NCI-H2081 (cell line): Measurements from ENCODE around the gene COL20A1.

ENCODE experiments used
- DNase-seq, 2 experiments: peaks; one replicate each; lab custom pipeline; 2025; lab: John Stamatoyannopoulos, UW

COL20A1 gene

DNA sequence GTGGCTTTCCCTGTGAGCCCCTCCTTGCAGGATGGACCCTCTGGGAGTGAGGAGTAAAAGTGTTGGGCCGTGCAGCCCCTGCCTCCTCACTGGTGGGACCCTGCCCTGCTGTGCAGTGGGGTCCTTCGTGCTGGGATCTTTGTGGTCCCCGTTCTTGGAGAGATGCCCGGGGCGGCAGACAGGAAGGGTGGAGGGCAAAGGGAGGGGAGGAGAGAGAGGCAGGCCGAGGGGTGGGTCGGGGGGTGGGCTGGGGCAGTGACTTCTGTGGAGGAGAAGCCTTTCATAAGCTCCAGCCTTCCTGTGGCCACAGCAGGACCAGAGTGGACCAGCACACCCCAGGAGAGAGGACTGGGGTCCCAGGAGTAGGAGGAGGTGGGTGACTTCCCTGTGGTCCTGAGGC is at the start of gene COL20A1:
COL20A1 (plus strand) TSS at position 283 of the 400 bp plus-strand sequence. CDS start 1,922 bp downstream, outside the sequence.
- no peak for DNase-seq

DNA sequence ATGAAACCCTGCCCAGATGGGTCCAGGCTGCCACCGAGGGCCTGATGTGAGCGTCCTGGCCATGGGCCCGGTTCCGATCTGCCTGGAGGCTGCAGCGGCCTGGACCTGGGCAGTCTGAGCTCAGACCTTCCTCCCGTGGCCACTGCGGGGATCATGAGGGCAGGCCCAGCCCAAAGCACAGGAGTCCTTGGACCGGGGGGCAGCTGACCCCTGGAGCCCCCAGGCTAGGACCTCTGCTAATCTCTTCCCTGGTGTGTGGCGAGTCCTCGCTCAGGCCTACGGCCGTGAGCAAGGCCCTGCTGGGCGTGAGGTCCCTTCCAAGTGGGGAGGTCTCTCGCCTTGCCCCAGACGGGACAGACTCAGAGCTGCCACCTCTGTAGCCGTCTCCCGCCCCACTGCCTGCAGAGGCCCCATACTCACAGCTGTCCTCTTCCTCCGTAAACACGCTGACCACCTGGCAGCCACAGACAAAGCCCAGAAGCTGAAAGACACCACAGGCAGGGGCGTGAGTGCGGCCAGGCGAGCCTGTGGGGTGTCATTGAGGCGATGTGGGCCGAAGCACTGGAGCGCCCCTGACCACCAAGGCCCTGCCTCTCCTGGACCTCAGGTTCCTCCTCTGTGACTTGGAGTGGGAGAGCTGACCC is 49.3 kb upstream of the COL20A1 start:
- no peak for DNase-seq

DNA sequence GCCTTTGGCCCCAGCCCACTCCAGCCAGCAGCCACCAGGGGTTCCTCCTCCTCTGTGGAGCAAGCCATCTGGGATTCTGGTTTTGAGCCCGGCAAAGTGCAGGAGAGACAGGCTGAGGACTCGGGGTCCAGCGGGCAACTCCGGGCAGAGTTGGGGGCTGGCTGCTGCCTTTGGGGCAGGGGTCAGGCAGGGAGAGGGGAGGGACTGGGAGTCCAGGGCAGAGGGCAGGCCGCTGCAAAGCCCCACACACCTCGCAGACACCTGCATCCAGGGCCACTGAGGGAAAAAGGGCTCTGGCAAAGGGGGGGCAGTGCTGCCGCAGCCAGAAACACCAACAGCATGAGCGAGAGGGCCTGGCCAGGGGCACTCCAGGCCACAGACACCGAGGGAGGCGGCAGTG is 48.5 kb upstream of the COL20A1 start:
- no peak for DNase-seq

DNA sequence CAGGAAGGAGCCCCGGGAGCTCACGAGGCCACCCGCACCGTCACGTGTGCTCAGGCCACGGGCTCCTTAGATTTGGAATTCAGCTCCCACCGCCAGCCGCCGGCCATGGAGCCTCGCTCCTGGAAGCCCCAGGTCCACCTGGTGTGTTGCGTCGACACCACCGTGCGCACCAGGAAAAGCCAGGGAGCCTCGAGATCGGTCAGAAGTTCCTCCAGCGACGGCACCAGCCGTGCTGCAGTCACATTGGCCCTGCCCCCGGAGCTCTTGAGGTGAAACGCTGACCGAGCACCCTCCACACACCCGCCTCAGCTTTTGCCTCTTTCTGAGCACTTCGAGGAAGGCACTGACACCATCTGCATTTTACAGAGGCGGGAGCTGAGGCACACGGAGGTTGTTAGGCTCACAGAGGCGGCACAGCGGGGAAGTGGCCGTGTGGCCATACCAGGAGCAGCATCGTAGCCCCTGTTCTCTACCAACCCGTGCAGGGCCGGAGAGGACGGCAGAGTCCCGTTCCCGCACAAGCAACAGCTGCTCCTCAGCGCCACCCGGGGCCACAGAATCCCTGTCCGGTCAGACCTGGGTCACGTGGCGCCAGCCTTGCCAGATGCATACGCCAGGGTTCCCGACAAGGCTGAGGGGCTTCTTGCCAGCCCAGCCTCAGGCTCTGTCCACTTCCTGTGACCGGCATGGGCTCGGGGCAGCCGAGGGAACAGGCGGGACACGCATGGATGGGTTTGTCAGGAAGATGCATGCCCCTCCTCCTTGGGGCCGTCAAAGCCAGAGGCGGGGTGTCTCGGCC is 46.3 kb upstream of the COL20A1 start:
- DNase-seq: no peak

DNA sequence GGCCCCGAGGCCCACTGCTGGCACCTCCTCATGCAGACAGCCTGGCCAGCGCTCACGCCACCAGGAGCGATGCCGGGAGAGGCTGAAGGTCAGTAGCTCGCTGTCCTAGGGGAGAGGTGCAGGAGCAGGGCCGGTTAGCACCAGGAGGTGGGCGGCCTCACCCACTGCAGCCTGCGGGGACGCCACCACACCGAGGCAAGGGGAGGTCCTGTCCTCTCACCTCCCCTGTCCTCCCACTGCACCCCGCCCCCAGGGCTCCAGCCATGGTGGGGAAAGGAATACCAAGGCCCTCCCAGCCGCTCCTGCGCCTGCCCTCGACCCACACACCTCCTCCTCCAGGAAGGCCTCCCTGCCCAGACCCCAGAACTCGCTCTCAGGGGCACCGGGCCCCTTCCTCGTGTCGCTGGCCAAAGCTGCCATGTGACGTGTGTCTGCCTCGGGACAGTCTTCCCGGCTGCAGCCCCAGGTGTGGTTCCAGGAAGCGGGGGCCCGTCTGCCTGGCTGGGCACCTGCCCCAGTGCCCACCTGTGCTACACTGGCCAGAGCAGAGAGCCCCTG is 45.2 kb upstream of the COL20A1 start:
- DNase-seq: no peak

DNA sequence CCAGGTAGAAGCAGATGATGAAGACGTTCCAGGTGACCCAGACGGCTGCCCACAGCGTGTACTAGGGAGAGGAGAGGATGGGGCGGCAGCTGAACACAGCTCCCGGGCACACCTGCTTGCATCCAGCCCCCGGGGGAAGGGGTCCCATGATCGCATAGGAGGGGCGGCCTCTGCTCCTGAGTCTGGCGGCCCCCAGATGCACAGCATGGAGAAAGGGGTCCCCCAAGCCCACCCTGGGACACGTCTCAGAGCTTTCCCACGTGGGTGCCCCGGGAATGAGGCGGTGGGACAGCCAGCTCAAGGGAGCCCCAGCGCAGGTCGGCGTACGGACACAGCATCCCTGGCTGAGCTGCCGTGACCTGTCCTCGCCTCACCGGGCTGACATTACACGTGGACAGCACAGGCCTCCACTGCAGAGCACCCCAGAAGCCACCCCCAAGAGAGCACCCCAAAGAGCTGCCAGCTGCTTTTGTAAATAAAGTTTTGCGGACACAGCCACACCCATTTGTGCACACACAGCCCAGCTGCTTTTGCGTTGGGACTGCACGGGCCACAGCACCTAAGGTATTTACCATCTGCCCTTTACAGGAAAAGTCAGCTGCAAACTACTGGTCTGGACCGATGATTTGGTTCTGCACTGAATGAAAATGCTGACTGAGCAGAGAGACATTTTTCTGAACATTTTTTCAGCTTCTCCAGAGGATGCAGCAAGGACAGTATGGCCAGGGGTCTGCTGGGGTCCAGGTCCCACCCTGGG is 44.0 kb upstream of the COL20A1 start:
- DNase-seq: no peak

DNA sequence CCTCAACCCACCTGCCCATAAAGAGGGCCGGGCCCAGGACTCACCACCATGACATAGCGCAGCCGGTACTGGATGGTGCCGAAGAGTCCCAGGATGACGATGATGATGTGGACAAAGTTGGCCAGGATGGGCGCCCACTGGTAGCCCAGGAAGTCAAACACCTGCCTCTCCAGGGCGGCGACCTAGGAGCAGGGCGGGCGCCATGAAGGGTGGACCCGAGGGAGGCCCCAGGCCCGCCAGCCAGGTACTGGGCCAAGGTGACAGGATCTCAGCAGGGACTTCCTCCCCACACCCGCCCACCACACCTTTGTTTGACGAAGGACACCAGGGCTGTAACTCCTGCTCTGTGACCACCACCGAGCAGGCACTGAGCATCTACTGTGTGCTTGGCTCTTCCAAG is 43.1 kb upstream of the COL20A1 start:
- DNase-seq: no peak

DNA sequence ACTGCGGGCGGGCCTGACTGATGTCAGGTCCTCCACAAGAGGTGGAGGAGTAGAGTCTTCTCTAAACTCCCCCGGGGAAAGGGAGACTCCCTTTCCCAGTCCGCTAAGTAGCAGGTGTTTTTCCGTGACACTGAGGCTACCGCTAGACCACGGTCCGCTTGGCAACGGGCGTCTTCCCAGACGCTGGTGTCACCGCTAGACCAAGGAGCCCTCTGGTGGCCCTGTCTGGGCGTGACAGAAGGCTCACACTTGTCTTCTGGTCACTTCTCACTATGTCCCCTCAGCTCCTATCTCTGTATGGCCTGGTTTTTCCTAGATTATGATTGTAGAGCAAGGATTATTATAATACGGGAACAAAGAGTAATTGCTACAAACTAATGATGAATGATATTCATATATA is 41.6 kb upstream of the COL20A1 start:
- peak in 1 of 2 experiments; percentile 14 for DNase-seq

DNA sequence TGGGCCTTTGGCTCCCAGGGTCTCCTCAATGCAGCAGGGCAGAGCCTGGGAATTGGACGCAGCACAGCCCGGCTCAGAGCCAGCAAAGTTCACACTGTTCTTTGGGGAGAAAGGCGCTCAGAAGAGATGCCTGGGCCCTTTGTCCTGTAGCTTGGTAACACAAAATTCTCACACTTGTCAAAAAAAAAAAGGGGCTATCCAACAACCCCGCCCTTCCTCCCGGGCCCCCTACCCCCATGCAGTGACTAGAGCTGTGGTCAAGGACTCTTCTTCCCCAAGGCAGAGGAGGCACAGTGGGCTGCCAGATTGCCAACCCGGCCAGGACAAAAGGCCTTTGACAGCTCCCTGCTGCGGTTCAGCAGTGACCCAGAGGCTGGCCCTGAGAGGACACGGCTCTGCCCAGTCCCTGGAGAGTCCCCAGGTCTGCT is 40.7 kb upstream of the COL20A1 start:
- no peak for DNase-seq

DNA sequence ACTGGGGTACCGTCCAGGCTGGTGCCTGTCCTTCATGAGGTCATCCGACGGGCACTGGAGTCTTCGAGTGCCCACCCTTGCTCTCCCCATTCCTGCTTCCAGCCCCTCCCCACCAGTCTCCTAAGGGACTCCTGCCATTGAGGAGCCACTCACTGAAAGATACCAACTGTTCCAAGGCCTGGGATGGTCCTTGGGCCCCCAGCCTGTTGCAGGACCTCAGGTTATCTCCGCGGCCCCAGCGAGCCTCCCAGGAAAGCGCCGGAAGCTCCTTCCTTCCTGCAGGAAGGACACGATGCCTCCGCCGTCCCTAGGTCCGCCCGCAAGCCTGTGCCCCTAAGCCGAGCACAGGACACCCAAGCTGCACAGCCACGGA is 39.9 kb upstream of the COL20A1 start:
- no peak for DNase-seq

DNA sequence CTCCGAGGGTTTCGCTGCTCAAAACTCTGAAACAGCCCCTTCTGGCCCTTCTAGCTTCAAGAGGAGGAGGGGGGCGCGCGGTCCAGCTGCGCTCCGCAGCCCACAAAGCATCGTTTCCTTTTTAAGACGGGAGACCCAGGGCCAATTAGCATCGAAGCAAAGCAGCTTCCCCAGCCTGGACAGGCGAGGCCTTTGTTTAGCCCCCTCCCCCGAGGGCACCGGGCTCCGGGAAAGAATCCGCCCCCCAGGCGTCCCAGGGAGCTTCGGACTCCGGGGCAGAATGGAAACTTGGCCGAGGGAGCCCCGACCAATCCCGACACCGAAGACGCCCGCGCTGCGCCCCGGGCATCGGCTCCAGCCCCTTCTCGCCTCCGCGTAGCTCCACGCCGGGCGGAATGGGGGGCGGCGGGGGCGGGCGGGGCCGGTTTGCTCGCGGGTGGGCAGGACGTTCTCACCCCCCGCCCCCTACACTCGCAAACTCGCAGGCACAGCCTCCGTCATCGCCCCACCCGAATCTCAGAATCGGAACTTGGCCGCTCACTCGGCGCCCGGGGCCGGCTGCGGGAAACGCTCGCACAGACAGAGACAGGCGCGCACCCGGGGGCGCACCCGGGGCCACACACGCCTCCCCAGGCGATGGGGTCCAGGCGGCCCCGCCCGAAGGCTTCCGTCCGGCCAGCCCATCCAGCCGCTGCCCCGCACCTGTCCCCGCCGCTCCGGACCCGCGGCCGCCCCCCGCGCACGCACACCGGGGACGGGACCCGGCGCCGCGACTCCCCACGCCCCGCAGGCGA is 39.4 kb upstream of the COL20A1 start:
- DNase-seq: no peak

DNA sequence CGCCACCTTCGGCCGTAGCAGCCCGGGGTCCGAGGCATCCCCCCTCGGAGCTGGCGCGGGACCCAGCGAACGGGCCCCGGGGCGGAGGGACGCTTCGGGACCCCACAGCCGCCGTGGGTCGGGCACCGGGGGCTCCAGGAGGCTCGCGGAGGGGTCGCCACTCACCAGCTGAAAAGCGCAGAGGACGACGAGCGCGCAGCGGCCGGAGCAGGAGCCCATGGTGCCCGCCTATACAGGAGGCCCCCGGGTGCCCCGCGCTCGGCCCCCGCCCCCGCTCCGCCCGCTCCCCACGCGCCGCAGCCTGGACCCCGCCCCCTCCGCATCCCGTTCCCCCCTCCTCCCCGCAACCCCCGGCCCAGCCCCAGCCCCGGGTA is 38.8 kb upstream of the COL20A1 start, which contains the start of gene NKAIN4:
NKAIN4 (minus strand) TSS at position 232 of the 374 bp plus-strand sequence; CDS start at position 219, 13 bp downstream.
- DNase-seq: no peak

DNA sequence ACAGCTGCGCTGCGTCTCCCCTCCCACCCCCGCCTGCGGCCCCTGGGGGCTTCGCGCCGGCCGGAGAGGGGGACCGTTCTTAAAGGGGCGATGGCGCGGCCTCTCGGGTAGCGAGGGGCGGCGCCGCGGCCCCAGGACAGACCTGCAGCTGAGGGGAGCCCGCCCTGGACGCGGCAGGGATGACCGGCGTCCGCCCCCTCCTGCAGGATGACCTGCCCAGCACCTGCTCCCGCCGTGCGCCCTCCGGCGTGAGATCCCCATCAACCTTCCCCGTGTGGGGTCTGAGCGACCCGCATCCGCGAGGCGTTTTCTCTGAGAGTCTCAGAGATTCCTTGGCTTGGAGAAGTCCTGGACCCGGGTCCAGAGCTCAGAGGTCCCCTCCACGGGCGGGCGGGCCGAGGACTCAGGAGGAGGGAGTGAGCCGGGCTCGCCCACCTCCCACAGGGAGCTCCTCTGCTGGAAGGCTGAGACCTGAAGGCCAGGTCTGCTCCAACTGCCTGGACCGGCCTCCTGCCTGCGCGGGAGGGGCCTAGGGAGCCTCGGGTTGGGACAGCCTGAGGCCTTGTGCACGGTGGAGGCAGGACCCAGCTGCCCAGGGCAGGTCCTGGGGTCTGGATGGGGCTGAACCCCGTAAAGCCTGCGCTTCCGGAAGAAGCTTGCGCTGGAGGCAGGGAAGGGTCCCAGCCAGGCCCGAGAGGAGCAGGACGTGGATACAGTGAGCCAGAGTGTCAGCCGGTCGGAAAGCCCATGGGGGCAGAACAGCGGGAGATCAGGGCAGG is 38.2 kb upstream of the COL20A1 start:
- DNase-seq: no peak

DNA sequence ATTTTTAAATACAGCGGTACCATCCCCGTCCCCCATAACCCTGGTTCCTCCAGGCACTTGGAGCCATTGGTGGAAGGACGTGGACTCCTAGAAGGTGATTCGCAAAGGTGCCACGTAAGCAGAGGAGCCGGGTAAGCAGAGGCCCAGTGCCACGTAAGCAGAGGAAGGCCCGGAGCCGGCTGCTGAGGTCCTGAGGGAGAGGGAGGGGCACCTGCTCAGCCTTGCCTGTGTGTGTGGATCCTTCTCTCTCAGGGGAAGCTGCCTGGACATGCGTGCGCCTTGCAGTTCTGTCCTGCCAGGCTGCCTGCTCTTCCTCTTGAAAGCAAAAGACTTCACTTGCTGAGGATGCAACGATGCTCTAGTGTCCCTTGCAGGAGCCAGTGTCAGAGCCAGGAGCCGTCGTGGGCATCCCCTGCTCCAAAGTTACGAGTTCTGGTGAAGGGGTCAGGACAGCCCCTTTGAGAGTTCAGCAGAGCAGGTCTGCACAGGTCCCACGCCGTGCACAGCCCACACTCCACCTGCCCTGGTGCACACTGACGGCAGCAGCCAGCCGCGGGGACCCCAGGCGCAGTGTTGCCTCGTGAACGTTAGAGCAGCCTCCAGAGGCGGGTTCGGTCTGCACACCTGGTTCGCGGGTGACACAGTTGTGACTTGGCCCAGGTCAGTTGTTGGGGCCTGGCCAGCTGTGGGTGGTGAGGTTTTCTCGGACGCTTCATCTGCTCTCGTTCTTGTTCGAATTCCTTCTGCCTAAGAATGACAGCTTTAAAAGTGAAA is 36.9 kb upstream of the COL20A1 start:
- DNase-seq: no peak

DNA sequence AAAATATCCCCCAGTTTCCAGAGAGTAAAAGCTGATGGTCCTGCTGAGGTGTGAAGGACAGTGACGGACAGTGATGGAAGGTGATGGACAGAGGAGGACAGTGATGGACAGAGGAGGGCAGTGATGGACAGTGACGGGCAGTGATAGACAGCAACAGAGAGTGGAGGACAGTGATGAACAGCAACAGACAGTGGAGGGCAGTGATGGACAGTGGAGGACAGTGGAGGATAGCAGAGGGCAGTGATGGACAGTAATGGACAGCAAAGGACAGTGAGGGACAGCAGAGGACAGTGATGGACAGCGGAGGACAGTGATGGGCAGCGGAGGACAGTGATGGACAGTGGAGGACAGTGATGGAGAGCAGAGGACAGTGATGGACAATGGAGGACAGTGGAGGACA is 36.0 kb upstream of the COL20A1 start:
- DNase-seq: no peak

DNA sequence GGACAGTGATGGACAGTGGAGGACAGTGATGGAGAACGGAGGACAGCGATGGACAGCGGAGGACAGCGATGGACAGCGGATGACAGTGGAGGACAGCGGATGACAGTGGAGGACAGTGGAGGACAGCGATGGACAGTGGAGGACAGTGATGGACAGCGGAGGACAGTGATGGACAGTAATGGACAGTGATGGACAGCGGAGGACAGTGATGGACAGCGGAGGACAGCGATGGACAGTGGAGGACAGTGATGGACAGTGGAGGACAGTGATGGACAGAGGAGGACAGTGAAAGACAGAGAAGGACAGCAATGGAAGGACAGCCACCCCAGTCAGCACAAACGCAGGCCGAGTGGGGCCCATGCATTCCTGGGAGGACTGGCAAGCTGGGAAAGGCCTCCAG is 35.4 kb upstream of the COL20A1 start:
- DNase-seq: no peak

DNA sequence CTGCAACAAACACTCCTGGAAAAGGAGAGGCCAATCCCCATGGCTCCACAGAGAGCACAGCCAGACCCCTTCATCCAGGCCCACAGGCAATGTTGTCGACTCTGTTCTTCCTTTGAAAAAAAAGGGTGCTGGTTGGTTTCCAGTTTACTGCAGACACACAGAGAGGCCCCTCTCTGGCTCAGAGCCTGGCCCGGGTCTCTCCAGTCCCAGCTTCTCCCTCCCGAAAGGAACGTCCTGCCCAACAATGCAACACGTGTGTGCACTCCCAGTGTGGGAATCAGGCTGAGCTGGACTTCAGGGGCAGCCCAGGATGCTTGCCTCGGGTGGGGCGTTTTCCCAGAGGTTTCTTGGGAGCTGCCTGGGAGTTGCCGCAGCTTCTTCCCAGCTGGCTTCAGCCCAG is 34.2 kb upstream of the COL20A1 start:
- DNase-seq: no peak

DNA sequence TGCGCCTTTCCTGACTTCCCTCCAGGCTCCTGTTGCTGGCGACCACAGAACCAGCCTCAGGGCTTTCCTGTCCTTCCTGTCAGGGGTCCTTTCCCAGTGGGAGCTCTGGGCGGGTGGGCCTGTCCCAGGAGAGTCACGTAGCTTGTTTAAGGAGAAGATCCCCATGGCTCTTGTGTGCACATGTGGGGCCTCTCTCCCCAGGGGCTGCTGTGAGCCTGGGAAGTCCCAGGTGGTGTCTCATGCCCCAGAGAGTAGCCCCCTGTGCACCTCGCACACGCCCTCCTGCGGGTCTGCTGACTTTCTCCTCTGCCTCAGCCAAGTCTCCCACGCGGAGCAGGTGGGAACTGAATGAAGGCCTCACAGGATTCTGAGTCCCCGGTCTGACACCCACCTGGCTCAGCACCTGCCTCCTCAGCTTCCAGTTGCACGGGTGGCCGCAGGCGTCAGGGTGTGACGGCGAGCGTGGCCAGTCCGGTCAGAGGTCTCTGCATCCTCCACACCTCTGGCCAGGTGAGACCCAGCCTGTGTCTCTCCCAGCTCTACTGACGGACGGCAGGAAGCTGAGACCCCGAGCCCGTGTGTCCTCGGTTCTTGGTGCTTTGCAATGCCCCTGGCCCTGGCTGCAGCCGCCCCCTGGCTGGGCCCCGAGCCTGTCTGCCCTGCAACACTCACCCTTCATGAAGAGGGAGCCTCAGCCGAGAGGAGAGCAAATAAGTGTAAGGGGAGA is 33.1 kb upstream of the COL20A1 start:
- no peak for DNase-seq

DNA sequence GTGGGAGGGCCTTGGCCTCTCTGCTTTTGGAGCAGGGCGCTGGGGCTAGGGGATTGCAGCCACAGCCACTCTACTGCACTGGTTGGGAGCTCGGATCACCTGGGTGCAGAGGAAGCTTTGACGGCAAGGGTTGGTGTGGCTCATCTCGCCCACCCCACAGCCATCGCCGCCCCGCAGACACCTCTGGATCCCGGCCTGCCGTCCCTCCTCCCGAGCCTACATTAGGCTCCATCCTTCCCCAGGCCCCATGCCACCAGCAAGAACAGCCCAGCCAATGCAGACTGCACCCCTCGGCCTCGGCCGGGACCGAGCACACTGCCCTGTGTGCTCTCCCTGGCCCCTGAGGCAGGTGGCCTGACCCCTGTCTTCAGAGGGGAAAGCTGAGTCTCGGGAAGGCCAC is 32.5 kb upstream of the COL20A1 start:
- no peak for DNase-seq
